WERI-Rb-1 (cell line): ENCODE results near the gene CRMP1.

ENCODE experiments used
- DNase-seq: peaks from one replicate; pipeline ENCODE4 v3.0.0-alpha.2; 2020
- H3K27ac ChIP-seq: fragments of 250-450 bp; sonication (Bioruptor Pico); 2 replicates; pipeline ENCODE4 v1.5.1; 2020; ENCODE audit warnings: mild to moderate bottlenecking, moderate library complexity
- H3K27me3 ChIP-seq: fragments of 250-450 bp; sonication (Bioruptor Pico); 2 replicates; pipeline ENCODE4 v1.5.1; 2021; ENCODE audit warnings: mild to moderate bottlenecking, low read depth, moderate library complexity; ENCODE audit not compliant: insufficient read depth, severe bottlenecking
- H3K36me3 ChIP-seq: fragments of 250-450 bp; sonication (Bioruptor Pico); 2 replicates; pipeline ENCODE4 v1.5.1; 2020; ENCODE audit warnings: mild to moderate bottlenecking, moderate library complexity
- H3K4me3 ChIP-seq: 2 replicates; pipeline ENCODE4 v1.5.1; 2011; ENCODE audit warnings: low read depth, mild to moderate bottlenecking, control low read depth, low read length
- H3K9me3 ChIP-seq: fragments of 250-450 bp; sonication (Bioruptor Pico); 2 replicates; pipeline ENCODE4 v1.5.1; 2021; ENCODE audit warnings: mild to moderate bottlenecking, moderate library complexity; ENCODE audit not compliant: severe bottlenecking
- TF ChIP-seq, protein P1 (sequence below): IDR thresholded peaks from 2 replicates; pipeline ENCODE4 v1.5.1; 2011; ENCODE audit warnings: low read depth, mild to moderate bottlenecking, control low read depth, inconsistent platforms, low read length

The CRMP1 gene

DNA sequence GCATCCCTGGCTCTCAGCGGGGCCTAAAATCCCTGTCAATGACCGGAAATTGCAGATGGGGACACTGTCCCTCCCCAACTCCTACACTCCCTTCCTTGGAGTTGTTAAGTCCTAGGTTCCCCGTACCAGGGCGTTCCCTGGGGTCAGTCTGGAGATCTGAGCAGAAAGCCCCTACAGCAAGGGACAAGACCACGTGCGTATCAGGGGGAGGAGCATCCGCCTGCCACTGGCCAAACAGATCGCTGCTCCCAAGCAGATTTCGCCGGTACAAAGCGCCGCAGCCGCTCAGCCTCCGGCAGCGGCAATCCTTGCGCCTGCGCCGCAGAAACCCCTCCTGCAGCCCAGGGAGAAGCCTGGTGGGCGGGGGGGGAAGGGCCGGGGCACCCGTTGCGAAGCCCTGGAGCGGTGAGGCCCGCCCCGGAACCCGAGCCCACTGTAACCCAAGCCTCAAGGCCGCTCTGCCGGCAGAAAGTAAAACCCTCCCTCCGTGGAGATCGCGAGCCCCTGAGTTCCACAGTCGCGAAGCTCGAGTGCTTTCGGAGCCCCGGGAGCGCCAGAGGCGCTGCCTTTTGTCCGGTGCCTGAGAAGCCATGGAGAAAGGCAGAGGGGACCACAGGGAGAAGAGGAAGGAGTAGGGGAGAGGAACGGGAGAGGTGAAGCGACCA is 2.7 kb downstream of the CRMP1 start:
- TF ChIP-seq, protein P1, sequence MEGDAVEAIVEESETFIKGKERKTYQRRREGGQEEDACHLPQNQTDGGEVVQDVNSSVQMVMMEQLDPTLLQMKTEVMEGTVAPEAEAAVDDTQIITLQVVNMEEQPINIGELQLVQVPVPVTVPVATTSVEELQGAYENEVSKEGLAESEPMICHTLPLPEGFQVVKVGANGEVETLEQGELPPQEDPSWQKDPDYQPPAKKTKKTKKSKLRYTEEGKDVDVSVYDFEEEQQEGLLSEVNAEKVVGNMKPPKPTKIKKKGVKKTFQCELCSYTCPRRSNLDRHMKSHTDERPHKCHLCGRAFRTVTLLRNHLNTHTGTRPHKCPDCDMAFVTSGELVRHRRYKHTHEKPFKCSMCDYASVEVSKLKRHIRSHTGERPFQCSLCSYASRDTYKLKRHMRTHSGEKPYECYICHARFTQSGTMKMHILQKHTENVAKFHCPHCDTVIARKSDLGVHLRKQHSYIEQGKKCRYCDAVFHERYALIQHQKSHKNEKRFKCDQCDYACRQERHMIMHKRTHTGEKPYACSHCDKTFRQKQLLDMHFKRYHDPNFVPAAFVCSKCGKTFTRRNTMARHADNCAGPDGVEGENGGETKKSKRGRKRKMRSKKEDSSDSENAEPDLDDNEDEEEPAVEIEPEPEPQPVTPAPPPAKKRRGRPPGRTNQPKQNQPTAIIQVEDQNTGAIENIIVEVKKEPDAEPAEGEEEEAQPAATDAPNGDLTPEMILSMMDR, result no peak
- H3K27ac ChIP-seq, result peak overlapping the region; percentile 97
- no peaks in the 10 kb centered on the region for H3K27me3 ChIP-seq
- no peaks in the 10 kb centered on the region for H3K9me3 ChIP-seq
- peak overlapping the region; percentile 88 for H3K4me3 ChIP-seq
- H3K36me3 ChIP-seq, result peaks cover 33% of the 10 kb centered on the region
- DNase-seq, result peak; percentile 97

- Histone ChIP-seq H3K9me3 (no peaks in the 10 kb centered on the region), H3K27ac (peak overlapping the region; percentile 97), H3K27me3 (no peaks in the 10 kb centered on the region), H3K4me3 (peak overlapping the region; percentile 81), H3K36me3 (peaks cover 40% of the 10 kb centered on the region)
- TF ChIP-seq, protein P1, result no peak
- no peak for DNase-seq
These were observed 3.7 kb downstream of the CRMP1 start for GRCh38 chr4:5889002-5889696.

DNA sequence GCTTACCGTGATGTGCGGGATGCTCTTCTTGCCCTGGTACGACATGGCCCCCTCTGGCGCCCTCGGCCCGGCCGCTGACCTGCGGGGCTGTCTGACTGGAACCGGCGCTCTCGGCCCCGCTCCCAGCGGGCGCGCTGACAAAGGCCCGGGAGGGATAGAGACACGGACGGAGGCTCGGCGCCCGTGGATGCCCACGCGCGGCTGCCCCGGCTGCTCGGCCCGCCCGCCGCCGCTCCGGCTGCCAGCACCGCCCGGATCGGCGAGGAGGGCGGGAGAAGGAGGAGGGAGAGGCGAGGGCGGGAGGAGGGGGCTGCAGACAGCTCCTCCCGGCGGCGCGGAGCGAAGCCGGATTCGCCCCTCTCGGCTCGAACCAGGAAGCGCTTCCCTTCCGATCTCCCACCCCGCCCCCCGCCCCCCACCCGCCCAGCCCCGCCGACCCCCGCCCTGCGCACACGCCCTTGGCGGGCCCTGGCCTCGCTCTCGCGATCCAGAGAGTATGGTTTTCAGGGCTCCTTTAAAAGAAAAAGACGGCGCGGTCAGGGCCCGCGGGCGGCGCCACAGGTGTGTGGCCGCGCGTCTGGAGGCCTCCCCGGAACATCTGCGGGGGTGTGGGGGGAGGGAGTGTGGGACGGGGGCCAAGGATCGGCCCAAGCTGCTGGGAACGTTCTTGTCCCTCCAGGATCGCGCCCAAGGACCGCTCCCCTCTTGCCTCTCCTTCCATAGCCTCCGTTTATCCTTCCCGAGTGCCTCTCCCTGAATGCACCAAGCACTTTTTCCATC is 4.5 kb downstream of the CRMP1 start:
- H3K9me3 ChIP-seq, result no peaks in the 10 kb centered on the region
- peak overlapping the region; percentile 81 for H3K4me3 ChIP-seq
- peaks cover 45% of the 10 kb centered on the region for H3K36me3 ChIP-seq
- peak overlapping the region; percentile 97 for H3K27ac ChIP-seq
- no peaks in the 10 kb centered on the region for H3K27me3 ChIP-seq
- TF ChIP-seq, protein P1, result no peak
- peak; percentile 90 for DNase-seq

- H3K9me3 ChIP-seq, result no peaks in the 10 kb centered on the region
- peak overlapping the region; percentile 97 for H3K27ac ChIP-seq
- H3K27me3 ChIP-seq, result no peaks in the 10 kb centered on the region
- peak overlapping the region; percentile 81 for H3K4me3 ChIP-seq
- H3K36me3 ChIP-seq, result peaks cover 52% of the 10 kb centered on the region
- peak; percentile 77 for DNase-seq
- TF ChIP-seq, protein P1, result no peak
These were observed 5.3 kb downstream of the CRMP1 start for GRCh38 chr4:5887361-5888221.

DNA sequence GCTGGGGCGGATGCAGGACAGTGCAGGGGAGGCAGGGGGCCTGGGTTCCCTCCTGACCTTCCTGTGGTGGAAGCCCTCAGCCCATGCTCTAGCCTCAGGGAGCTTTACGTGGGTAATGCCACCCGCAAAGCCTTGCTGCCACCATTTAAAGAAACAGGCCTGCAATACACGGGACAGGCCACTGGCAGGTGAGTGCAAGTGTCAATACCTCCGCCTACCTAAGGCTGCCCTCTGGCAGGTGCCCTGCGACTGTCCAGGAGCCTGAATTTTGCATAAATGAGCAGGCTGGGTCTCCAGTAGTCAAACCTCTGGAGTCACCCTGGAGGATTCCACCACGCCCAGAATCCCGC is 5.9 kb downstream of the CRMP1 start:
- peak overlapping the region; percentile 97 for H3K27ac ChIP-seq

More for the DNA sequence above, 5.9 kb downstream of the CRMP1 start:
- peak overlapping the region; percentile 81 for H3K4me3 ChIP-seq
- DNase-seq, result no peak
- H3K27me3 ChIP-seq, result no peaks in the 10 kb centered on the region
- TF ChIP-seq, protein P1, result no peak
- no peaks in the 10 kb centered on the region for H3K9me3 ChIP-seq
- H3K36me3 ChIP-seq, result peaks cover 58% of the 10 kb centered on the region
